HG03571 (cell line): Measurements from ENCODE around the gene GNA15.

ENCODE experiments used
- ATAC-seq: cut with Tn5 transposase; IDR thresholded peaks from one replicate; pipeline ENCODE4 v1.9.1; 2021; ENCODE audit not compliant: unreplicated experiment

Gene GNA15

DNA sequence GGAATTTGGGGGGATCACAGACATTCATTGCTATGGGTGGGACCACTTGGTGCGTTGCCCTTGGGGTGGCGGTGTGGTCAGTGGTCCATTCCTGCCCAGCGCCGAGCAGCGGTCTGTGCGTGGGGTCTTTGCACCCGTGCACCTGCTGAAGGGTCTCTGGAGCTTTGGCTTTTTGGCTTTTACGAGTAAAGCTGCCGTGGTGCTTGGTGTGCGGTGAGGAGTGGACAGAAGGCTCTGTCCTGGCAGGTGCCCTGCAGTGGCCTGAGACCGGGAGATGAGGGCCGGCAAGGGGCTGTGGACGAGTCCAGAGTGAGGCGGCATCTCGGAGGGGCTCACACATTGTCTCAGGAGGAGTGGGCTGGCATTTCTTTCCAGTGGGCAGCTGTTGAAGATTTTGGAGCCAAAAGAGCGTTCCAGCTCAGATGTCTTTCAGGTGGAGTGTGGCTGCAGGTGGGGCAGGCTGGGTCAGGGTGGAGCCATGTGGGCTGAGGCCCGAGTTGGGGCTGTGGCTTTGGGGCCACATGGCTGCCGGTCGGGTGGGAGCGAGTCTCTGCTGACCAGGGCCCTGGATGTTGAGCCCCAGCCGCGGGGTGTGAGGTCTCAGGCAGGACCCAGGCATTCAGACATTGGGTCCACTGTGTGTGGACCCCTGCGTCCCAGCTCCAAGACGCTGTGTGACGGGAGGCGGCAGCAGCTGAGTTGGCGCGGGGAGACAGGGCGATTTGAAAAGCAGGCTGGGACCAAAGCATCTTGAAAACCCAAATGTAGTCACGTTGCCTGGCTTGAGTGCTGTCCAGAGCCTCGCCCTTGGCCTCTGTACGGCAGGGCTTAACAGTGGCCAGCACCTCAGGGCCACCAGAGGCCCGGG is 30.0 kb upstream of the GNA15 start:
- ATAC-seq, result no peak

- ATAC-seq, result no peak
Observed at GRCh38 chr19:3106509-3107141, 29.2 kb upstream of the GNA15 start.

DNA sequence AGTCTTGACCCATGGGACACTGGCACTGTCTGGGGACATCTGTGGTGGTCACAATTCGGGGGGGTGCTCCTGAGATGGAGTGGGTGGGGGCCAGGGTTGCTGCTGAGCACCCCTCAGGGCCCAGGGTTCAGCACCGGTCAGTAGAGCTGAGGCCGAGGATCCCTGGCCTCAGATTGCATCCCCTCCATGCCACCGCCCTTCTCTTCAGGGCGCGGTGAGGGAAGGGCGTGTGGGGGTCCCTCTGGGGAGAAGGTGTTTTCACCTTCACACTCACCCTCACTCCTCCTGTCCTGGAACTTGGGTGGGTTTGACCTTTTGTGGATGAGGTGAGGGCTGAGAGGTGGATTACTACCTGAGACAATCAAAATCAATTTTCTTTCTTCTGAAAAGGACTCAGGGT is 28.2 kb upstream of the GNA15 start:
- ATAC-seq, result no peak

DNA sequence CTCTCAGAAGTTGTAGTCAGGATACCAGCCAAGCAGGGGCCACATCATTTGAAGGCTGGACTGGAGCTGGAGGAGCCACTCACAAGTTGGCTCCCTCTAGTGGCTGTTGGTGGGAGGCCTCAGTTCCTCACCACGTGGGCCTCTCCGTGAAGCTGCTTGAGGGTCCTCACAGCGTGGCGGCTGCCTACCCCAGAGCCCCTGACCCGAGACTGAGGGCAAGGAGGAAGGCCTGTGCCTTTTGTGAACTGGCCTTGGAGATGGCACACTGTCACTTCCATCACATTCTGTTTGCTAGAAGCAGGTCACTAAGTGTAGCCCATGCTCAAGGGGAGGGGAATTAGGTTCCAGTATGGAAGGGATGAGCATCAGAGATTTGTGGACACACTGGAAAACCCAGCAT is 27.1 kb upstream of the GNA15 start:
- no peak for ATAC-seq

- no peak for ATAC-seq
Observed at GRCh38 chr19:3109491-3109890, 26.3 kb upstream of the GNA15 start.

- ATAC-seq, result no peak
Observed at GRCh38 chr19:3110126-3110825, 25.6 kb upstream of the GNA15 start.

DNA sequence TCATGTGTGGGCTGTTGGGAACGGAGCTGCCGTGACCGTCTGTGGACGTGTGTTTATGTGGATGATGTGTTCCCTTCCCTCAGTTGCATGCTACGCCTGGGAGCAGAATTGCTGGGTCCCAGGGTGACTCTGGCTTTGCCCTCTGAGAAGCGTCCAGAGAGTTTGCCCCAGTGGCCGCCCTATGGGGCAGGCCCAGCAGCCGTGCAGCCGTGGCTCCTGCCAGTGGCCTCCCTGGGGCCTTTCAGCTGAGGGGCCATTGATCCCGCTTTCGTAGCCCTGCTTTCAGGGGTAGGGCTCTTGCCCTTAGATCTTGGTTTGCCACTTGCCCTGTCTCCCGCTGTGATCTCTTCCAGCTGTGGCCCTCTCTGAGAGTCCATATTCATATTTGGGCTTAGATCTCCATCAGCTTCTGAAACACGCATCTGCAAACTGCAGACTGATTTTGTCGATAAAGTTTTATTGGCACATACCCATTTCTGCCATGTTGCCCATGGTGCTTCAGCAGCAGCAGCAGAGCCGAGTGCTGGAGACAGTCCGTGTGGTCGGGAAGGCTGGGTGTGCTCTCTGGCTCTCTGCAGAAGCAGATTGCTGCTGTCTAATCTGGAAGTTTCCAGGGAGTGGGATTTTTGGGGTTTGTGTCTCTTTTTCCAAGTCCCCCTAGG is 24.1 kb upstream of the GNA15 start:
- no peak for ATAC-seq

- ATAC-seq, result no peak
Observed at GRCh38 chr19:3112375-3113099, 23.3 kb upstream of the GNA15 start.

- no peak for ATAC-seq
Observed at GRCh38 chr19:3113100-3114017, 22.5 kb upstream of the GNA15 start.

DNA sequence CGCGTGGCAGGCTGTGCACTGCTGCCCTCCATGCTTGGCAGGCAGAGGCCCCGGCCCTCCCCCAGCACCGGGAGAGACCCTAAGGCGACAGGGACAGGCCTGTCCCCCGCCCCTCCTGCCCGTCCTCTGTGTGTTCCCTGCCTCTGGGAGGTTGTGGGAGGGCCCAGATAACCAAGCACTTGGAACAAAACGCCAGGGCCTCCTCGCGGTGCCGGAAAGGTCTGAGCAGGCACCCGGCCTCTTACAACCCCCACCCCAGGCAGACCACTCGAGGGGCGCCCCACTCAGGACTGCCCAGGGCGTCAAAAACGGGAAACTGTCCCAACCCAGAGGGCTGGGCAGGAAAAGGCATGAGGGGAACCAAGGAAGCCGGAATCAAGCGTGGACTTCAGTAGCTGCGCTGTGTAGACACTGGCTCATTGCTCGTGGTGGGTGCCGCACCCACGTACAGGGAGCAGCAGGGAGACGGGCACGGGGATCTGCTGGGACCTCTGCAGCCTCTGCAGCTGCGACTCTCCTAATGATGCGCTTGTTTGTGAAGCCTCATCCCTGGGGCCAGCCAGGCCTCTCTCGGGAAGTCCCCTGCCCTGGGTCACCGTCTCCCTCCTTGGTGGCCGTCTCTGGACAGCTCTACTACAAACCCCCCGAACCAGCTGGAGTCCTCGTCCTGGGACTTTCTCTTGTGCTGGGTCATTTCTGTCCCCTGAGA is 21.7 kb upstream of the GNA15 start:
- ATAC-seq, result no peak

- no peak for ATAC-seq
Observed at GRCh38 chr19:3114811-3115210, 21.0 kb upstream of the GNA15 start.

GRCh38 chr19:3115411-3115810 is 20.4 kb upstream of the GNA15 start:
- no peak for ATAC-seq

DNA sequence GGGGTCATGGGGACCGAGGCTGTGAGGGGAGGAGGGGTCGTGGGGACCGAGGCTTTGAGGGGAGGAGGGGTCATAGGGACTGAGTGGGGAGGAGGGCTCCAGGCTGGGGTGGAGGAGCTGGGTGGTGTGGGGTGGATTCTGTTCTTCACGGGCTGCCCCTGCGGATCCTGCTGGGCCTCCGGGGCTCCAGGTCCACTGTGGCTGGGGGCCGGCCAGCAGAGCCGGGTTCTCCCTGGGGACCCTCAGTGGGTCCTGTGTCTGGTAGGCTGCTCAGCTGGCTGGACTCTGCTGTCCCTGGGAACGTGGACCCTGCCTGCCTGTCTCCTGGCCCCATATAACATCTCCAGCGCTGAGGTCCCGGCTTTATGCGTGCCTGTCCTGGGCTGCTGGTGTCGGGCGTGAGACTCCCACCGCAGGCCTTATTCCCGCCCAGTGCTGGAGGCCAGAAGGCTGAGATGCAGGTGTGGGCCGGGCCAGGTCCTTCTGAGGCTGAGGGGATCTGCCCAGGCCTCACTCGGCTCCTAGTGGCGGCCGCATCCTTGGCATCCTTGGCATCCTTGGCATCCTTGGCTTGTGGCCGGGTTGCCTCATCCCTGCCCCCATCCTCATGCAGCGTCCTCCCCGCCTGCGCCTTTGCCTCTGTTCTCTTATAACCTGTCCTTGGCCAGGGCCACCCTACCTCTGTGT is 19.8 kb upstream of the GNA15 start:
- ATAC-seq, result no peak

GRCh38 chr19:3116621-3117020 is 19.2 kb upstream of the GNA15 start:
- ATAC-seq, result no peak

- ATAC-seq, result no peak
Observed at GRCh38 chr19:3117716-3118115, 18.1 kb upstream of the GNA15 start.

DNA sequence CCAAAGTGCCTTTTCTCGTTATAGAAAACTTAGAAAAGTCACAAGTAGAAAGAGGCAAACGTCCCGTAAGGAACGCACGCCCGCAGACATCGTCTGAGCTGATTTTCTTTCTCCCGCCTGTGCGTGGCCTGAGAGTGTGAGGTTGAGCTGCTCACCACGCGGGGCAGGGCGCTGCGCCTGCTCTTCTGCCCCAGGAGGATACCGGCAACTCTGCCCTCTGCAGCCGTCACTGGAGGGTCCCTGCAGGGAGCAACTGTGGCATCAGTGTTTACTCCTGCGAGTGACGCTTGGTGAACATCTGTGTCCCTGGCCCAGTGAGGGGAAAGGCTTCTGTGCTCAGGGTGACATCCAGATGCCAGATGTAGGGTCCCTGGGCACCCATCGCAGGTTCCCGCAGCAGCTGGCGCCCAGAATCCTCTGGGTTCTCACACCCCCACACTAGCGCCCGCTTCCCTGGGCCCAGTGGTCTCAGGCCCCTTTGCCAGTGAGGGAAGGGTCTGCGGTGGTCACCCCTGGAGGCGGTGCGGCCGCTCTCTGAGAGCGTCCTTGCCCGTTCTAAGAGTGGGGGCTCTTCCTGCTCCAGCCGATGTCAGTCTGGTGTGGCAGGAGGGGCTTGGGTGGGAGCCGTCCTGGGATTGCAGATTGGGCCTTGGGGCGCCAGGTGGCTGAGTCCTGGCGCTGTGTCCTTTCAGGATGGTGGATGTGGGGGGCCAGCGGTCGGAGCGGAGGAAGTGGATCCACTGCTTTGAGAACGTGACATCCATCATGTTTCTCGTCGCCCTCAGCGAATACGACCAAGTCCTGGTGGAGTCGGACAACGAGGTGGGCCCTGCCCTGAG is 17.4 kb upstream of the GNA15 start:
- no peak for ATAC-seq

DNA sequence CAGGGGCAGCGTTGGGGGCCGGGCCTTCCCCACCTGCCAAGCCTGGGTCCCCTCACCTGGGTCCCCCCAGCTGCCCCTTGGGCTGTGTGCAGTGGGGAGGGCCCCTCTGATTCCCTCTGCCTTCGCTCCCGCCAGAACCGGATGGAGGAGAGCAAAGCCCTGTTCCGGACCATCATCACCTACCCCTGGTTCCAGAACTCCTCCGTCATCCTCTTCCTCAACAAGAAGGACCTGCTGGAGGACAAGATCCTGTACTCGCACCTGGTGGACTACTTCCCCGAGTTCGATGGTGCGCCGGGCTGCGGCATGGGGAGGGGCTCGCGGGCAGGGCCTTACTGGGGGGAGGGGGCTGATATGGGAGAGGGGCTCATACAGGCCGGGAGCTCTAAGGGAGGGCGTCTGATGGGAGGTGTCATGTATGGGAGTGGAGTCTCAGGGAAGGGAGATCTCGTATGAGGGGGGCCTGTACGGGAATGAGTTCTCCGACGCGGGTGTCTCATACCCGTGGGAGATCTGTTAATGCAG is 16.7 kb upstream of the GNA15 start:
- no peak for ATAC-seq
